ENCODE results near the gene MFSD12.
A peak's percentile ranks its signal among the peaks of the same experiment; 100 is the strongest.
"Not testable (repeated sequence)": the region's sequence is repeated elsewhere in the genome, so short reads cannot be mapped to it uniquely, and the experiment has no call there.

MFSD12 gene

DNA sequence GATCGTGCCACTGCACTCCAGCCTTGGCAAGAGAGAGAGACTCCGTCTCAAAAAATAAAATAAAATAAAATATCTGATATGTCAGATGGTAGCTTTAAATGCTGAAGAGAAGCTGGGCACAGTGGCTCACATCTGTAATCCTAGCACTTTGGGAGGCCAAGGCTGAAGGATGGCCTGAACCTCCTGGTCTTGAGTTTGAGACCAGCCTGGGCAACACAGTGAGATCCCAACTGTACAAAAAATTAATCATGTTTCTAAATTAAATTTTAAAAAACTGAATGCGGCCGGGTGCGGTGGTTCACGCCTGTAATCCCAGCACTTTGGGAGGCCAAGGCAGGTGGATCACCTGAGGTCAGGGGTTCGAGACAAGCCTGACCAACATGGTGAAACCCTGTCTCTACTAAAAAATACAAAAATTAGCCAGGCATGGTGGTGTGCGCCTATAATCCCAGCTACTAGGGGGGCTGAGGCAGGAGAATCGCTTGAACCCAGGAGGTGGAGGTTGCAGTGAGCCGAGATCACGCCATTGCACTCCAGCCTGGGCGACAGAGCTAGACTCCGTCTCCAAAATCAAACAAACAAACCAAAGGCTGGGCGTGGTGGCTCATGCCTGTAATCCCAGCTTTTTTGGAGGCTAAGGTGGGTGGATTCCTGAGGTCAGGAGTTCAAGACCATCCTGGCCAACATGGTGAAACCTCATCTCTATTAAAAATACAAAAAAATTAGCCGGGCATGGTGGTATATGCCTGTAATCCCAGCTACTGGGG lies 26.8 kb upstream of the MFSD12 start:
- DNase-seq, result not testable (repeated sequence)

DNA sequence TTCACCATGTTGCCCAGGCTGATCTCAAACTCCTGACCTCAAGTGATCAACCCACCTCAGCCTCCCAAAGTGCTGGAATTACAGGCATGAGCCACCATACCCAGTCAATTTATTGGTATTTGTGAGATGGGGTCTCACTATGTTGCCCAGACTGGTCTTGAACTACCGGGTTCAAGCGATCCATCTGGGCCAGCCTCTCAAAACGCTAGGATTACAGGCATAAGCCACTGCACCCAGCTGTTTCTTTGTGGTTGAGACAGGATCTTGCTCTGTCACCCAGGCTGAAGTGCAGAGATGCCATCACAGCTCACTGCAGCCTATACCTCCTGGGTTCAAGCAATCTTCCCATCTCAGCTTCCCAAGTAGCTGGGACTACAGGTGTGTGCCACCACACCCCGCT lies 24.4 kb upstream of the MFSD12 start:
- DNase-seq, result not testable (repeated sequence)

DNA sequence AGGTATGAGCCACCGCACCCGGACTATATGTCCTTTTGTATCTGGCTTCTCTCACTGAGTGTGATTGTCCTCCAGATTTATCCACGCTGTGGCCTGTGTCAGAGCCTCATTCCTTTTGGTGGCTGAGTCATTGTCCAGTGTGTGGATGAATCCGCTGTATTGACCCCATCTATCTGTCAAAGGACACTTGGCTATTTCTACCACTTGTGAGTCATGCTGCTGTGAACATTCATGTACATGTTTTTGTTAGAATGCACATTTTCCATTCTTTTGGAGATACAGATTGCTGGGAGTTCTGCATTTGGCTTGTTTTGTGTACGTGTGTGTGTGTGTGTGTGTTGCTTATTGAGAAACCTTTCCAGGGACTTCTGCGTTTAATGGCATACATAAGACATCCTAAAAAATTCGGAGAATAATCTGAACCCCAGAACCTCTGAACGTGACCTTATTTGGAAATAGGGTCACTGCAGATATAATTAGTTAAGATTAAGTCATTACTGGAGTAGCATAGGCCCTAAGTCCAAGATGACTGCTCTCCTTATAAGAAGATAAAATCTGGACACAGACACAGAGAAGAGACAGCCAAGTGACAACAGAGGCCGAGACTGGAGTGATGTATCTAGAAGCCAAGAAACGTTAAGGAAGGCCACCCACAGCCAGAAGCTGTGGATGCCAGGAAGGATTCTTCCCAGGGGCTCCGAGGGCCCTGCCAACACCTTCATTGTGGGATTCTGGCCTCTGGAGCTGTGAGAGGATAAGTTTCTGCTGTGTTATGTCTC lies 23.0 kb upstream of the MFSD12 start:
- DNase-seq, result no peak

DNA sequence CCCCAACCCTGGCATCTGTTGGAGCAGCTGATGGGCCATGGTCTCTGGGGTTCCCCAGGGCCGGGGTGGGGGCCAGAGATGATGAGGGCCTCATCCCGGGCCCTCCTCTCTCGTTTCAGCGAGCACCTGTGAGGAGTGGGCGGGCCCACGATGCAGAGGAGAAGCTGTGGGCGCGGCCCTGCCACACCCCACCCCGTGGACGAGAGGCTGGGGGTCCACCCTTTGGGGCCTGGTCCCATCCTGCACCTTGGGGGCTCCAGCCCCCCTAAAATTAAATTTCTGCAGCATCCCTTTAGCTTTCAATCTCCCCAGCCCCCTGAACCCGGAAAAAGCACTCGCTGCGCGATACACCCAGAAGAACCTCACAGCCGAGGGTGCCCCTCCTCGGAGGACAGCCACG lies 21.0 kb upstream of the MFSD12 start:
- no peak for DNase-seq

DNA sequence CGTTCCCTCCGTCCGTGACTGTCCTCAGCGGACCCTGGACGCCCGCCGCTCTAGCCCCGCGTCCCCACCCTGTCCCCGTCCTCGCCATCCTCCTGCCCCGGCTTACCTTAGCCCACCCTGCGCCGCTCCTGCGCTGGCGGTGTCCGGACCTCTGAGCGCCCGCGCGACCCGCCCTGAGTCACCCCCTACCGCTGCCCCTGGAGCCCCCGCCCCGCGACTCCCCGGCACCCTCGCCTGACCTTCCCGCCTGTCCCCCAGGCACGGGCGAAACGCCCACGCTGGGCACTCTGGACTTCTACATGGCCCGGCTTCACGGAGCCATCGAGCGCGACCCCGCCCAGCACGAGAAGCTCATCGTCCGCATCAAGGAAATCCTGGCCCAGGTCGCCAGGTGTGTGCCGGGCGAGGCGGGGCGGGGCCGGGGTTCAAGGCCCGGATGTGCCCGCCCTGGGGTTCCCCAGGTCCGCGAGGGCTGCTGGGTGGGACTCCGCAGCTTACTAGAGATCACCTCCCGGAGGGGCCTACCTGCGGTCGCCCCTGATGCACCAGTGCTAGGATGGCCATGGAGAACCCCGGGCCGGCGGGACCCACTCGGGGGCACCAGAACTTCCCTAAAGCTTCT lies 20.4 kb upstream of the MFSD12 start:
- no peak for DNase-seq

DNA sequence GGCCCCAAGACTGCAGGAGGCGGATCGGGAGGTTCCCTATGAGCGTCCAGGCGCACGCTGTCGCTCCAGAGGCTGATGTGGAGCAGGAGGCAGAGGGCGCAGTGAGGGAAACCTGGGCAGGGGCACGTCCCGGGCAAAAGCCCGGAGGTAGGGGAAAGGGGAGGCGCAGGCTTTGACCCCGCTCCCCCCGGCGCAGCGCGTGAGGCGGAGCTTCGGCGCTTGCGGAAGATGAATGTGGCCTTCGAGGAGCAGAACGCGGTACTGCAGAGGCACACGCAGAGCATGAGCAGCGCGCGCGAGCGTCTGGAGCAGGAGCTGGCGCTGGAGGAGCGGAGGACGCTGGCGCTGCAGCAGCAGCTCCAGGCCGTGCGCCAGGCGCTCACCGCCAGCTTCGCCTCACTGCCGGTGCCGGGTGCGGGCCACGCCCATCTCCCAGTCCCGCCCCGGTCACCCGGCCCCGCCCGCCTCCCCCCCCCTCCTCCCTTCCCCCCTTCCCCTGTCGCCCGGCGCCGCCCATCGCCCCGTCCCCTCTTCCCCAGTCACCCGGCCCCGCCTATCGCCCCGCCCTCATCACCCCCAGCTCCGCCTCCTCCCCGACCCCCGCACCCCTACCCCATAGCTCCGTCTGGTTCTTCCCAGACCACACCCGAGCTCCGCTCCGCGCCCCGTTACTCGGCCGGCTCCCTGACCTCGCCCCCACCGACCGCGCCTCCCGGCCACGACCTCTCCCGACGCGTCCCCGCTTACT lies 19.5 kb upstream of the MFSD12 start:
- peak; percentile 79 for DNase-seq

DNA sequence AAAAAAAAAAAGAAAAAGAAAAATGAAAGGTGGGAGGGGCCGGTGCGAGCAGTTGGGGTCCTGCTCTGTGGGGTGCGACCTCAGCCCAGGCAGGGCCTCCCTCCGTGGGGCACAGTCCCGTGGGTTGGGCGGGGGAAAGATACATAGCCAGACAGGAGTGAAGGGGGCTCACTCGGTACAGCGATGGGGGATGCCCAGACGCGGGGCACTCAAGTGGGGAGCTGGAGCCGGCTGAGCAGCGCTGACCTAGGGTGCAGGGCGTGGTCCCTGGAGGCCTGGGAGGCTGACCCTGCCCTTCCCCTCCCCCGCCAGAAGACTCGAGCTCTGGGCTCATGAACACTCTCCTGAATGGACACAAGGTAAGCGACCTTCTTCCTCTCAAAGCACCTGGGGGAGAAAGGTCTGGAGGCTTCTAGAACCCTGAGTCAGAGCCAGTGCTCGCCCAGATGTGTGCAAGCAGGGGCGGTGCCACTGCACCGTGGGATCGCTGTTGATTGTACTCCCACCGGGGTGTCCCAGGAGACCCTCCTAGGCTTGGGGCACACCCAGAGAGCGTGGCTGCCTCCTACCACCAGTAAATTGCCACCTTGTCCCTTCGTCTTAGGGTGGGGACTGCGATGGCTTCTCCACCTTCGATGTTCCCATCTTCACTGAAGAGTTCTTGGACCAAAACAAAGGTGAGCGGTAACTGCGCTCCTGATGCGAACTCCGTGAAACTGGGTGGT lies 18.7 kb upstream of the MFSD12 start:
- DNase-seq, result no peak

DNA sequence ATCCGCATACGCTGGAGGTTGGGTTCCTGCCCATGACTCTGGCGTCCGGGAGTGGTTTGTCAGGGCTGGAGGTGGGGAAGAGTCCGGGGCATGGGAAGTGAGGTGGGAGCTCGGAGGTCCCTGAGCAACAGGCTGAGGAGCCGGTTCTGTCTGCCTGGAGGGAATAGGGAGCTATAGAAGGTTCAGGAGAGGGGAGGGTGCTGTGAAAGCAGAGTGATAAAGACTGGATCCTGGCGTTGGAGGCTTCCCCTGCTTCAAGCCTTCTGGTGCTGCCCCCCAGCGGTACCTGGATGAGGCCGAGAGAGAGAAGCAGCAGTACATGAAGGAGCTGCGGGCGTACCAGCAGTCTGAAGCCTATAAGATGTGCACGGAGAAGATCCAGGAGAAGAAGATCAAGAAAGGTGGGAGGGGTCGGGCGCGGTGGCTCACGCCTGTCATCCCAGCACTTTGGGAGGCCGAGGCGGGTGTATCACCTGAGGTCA lies 17.9 kb upstream of the MFSD12 start:
- DNase-seq, result no peak

DNA sequence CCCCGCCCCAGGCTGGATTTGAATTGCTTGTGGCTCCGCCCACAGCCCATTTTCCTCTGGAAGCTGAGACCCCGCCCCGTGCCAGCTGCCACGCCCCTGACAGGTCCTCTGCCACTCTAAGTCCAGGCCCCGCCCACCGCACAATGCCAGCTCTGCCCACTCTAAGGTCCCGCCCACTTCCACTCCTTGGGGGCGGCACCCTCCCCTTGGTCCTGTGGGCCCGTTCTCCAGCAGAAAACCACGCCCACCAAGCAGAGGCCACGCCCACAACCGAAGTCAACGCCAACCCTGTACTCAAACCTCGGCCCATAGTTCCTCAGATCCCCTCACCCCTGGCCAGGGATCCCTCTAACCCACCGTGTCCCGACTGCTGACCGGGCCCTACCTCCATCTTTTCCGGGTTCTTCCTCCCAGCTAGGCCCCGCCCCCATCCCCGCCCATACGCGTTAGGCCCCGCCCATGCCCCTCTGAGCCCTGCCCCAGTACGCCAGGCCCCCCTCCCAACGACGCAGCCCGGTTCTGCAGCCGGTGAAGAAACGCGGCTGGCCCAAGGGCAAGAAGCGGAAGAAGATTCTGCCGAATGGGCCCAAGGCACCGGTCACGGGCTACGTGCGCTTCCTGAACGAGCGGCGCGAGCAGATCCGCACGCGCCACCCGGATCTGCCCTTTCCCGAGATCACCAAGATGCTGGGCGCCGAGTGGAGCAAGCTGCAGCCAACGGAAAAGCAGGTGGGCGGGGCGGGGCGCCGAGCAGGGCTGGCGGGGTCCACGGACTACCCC lies 16.7 kb upstream of the MFSD12 start:
- peak; percentile 73 for DNase-seq

DNA sequence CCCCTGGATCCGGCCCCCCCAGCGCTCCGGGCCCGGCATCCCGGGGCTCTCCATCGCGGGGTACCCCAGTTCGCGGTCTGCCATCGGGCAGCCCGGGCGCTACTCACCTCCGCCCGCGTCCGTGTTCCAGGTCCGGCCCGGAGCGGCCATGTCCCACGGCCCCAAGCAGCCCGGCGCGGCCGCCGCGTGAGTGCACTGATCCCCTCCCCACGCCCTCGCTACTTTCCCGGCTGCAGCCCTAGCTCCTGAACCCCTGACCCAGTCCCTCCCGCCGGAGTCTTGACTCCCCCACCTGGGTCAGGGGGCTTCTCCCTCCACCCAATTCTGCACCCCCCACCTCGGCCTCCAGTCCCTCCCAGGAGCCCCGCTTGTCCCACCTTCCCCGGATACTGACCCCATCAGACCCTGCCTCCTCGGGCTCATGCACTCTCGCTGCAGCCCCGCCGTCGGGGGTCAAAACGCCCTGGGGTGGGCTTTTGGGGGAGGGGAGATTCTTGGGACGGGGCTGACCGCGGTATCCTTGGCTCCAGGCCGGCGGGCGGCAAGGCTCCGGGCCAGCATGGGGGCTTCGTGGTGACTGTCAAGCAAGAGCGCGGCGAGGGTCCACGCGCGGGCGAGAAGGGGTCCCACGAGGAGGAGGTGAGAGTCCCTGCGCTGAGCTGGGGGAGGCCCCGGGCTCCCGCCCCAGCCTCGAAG lies 15.9 kb upstream of the MFSD12 start:
- peak; percentile 57 for DNase-seq

DNA sequence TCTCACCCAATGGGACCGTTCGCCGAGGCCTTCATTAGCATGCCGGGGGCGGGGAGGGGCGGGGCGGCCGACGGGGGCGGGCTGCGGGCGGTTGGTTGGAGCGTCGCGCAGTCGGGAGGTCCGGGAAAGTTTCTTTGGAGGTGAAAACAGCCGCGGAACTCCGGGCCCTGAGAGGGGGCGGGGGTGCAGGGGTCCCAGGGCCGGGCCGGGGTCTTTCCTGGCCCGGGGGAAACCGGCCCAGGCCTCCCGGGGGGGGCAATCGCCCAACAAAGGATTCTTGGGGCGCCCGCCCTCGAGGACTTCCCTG lies 15.4 kb upstream of the MFSD12 start, which contains the start of gene HMG20B:
TSS of gene HMG20B (plus strand) at position 90 of the 307 bp plus-strand sequence. CDS start 366 bp downstream, outside the sequence.
- DNase-seq, result no peak

DNA sequence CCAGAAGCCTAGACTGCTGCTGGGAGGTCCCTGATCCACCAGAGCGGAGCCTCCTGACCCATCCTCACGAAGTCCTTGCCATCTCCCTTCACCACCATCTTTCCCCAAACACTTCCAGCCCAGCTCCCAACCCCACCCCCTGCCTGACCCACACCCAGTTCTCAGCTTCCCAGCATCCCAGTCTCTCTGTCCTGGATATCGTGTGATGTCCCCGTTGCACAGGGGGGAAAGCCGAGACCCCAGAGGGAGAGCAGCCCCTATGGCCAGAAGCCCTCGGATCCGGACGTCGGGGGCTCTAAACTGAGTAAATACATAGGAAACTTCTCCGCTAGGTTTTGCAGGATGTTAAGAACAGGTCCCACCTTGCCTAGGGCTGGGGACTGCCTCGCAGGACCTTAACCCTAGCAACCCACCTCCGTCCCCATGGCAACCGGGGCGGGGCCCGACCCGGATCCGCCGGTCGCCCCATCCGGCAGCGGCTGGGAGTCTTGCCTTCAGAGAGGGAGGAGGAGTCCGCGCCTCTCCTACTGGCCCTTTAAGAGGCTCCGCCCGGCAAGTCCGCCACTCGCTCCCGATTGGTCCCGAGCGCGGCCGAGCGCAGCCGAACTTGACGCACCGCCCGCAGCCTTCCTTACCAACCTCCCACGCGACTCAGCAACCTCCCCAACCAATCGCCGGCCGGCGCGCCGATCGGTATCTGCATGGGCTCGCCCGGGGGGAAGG lies 14.9 kb upstream of the MFSD12 start:
- DNase-seq, result peak; percentile 99

DNA sequence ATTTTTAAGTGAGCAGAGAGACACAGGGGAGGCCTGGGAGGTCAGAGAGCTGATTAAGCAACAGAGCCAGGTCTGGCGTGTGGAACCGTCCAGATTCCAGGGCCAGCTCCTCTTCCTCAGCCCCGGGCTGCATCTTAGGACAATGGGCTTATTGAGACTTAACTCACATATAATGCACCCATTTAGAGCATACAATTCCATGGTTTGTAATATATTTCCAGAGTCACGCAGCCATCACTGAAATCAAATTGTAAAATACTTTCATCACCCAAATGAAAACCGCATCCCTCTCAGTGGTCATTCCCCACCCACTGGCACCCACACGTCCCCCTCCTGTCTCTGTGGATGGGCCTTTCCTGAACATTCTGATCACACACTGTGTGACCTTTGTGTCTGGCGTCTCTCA lies 13.2 kb upstream of the MFSD12 start:
- DNase-seq, result no peak

DNA sequence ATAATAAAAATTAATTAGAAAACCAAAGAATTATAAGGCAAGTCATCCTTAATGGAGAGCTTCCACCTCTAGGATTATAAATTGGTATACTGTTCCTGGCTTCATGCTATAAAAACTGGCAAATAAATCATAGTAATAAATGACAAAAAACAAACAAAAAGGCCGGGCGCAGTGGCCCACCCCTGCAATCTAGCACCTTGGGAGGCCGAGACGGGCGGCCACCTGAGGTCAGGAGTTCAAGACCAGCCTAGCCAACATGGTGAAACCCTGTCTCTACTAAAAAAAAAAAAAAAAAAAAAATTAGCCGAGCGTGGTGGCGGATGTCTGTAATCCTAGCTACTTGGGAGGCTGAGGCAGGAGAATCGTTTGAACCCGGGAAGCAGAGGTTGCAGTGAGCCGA lies 12.7 kb upstream of the MFSD12 start:
- not testable (repeated sequence) for DNase-seq

DNA sequence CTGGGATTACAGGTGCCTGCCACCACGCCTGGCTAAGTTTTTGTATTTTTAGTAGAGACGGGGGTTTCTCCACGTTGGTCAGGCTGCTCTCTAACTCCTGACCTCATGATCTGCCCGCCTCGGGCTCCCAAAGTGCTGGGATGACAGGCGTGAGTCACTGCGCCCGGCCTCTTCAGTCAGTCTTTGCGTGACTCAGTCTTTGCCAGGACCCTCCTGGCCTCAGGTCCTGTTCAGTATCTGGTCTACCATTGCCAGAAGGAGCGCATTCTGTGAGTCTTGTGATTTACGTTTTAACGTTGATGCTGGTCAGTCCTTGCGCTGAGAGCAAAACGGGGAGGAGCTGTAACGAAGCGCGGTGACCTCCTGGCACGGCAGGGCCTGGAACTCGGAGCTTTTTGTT lies 7.8 kb upstream of the MFSD12 start:
- no peak for DNase-seq

DNA sequence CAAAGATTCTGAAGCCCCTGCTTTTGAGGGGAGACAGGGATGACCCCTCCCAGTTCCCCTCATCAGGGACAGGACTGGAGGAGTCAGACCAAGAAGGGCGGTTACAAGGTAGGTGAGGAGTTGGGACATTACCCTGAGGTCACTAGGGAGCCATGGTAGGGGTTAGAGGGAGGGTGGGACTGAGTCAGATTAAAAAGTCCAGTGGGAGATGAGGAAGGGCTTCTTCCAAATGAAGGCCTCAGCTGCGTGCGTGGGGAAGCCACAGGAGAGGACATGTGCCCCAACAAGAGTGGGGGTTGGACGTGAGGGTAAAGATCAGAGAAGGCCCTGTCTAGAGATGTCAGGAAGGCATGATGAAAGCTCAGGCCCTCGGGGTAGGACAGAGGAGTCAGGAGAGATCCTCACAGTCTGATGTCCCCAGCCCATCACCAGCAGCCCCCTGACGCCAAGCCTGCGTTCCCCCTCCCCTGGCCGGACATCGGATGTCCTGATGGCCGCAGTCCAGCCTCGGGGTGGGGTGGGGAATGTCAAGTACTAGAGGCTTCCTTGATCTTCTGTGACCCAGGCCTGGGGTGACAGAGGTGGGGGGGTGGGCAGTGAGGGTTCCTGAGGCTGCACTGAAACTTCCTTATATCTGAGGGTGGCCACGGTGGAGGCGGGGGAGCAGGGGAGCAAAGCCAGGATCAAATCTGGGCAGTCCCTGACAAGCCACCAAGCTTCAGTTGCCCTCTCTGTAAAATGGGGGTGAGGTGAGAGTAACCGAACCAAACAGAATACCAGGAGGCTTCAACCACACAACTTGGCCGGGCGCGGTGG lies 6.5 kb upstream of the MFSD12 start:
- no peak for DNase-seq

DNA sequence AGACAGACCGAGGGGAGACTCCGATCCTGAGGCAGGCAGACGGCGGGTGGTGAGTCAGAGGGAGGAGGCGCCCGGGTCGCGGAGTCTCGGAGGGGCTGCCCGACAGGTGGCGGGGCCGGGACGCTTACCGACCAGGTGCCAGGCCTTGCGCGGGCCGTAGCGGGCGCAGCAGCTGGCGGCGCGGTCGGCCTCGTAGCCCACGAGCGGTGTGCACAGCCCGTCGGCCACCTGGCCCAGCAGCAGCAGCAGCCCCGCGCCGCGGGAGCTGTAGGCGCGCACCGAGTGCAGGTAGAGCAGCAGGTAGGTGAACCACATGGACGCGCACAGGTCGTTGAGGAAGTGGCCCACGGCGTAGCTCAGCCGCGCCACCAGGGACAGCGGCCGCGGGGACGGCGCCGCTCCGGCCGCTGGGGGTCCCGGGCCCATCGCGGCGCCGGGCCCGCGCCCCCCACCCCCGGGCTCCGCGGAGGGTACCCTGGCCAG lies 367 bp downstream of the MFSD12 start:
- peak; percentile 50 for DNase-seq

DNA sequence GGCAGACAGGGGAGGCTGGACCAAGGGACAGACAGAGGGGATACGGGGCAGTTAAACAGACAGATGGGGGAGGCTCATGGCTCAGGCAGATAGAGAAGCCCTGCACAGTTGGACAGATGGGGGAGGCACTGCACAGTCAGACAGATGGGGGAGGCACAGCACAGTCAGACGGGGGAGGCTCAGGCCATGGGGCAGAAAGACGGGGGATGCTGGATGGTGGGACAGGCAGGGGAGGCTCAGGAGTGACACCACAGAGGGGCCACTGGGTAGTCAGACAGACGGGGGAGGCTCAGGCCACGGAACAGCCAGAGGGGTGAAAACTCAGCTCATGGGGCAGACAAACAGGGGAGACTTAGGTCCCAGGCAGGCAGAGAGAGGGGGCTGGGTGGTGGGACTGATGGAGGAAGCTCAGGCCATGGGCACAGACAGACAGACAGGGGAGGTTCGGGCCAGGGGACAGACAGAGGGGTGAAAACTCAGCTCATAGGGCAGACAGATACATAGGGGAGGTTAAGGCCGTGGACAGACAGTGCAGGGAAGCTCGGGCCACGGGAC lies 886 bp downstream of the MFSD12 start:
- DNase-seq, result no peak

Measured in retina (tissue), 1 donor.